HepG2 (cell line): ENCODE results near the gene L3MBTL3. TPM values are rescaled to one million over a fixed set of nuclear protein-coding genes. Genes with fewer than 3 reads are reported as not detected.
"Not testable (repeated sequence)": the region's sequence is repeated elsewhere in the genome, so short reads cannot be mapped to it uniquely, and the experiment has no call there.

Source experiments
- ATAC-seq: fragments of 200-7000 bp; cut with Tn5 transposase; 3 replicates; pipeline ENCODE4 v1.9.1; 2020; ENCODE audit warnings: mild to moderate bottlenecking, moderate library complexity
- BruUV-seq: library from RNA; stranded (reverse); fragments of 400-500 nt; replicated peaks from 2 replicates; lab custom pipeline; 2021; lab: Mats Ljungman, UMichigan
- CTCF ChIA-PET: fragments of 300-600 bp; formaldehyde crosslinking; extraction: SDS; loops from one replicate; lab custom pipeline; 2021; ENCODE audit warnings: low total read pairs, inconsistent platforms, low intra/inter-chr PET ratio; lab: Yijun Ruan, JAX
- POLR2A ChIA-PET: fragments of 350-600 bp; sonication (Branson Sonifier 250); formaldehyde crosslinking; loops from one replicate; lab custom pipeline; 2020; ENCODE audit warnings: antibody characterized with exemption, inconsistent platforms; lab: Yijun Ruan, JAX
- DNase-seq: peaks from one replicate; pipeline ENCODE4 v3.0.0-alpha.2; 2015; ENCODE audit warnings: low spot score
- FAIRE-seq: peaks from 3 replicates; lab custom pipeline; 2011; peaks lifted over from hg19 to GRCh38; lab: Jason Lieb, UNC
- H2AFZ ChIP-seq: one replicate; pipeline ENCODE4 v1.6.1; 2011; ENCODE audit warnings: low read length, inconsistent platforms
- H3K27ac ChIP-seq: fragments of 300-600 bp; 3 replicates; pipeline ENCODE4 v1.8.0; 2011; ENCODE audit warnings: mixed run types, mild to moderate bottlenecking, mixed read lengths, low read length, inconsistent platforms; ENCODE audit not compliant: insufficient read depth; ENCODE audit errors: extremely low read length
- H3K27me3 ChIP-seq, 2 experiments: fragments of 200-600 bp in 1 of 2; 2 replicates in 1 of 2; 3 replicates in 1 of 2; pipeline versions ENCODE4 v1.6.0 to v1.8.0; 2011; ENCODE audit warnings: low read length in 2 of 2, mild to moderate bottlenecking in 2 of 2, moderate library complexity in 2 of 2, inconsistent platforms in 1 of 2; ENCODE audit not compliant: insufficient read depth in 2 of 2, control insufficient read depth in 1 of 2
- H3K36me3 ChIP-seq, 2 experiments: fragments of 200-600 bp in 1 of 2; replicated peaks in 1 of 2; 2 replicates in 1 of 2; 3 replicates in 1 of 2; pipeline versions ENCODE4 v1.5.1 to v1.8.0; 2011; ENCODE audit warnings: low read length in 2 of 2, inconsistent platforms in 1 of 2; ENCODE audit not compliant: insufficient read depth in 2 of 2, control insufficient read depth in 1 of 2
- H3K4me1 ChIP-seq: 2 replicates; pipeline ENCODE4 v1.5.1; 2012; ENCODE audit warnings: low read length, inconsistent platforms; ENCODE audit not compliant: insufficient read depth
- H3K4me2 ChIP-seq: 2 replicates; pipeline ENCODE4 v1.6.0; 2011; ENCODE audit warnings: low read depth, low read length, inconsistent platforms
- H3K4me3 ChIP-seq, 3 experiments: fragments of 200-600 bp in 1 of 3; sonication (generic), shearing (Covaris generic) in 1 of 3; replicated peaks in 1 of 3; 2 replicates each; pipeline ENCODE4 v1.5.1; 2011 to 2016; ENCODE audit warnings: low read length in 3 of 3, inconsistent platforms in 2 of 3, low read depth in 2 of 3, mild to moderate bottlenecking in 2 of 3, control low read depth in 1 of 3, mixed read lengths in 1 of 3; ENCODE audit not compliant: insufficient read depth in 1 of 3
- H3K79me2 ChIP-seq: one replicate; pipeline ENCODE4 v1.6.1; 2011; ENCODE audit warnings: low read length, inconsistent platforms; ENCODE audit not compliant: insufficient read depth
- H3K9ac ChIP-seq: 2 replicates; pipeline ENCODE4 v1.6.0; 2011; ENCODE audit warnings: mild to moderate bottlenecking, low read depth, low read length, inconsistent platforms; ENCODE audit not compliant: insufficient read depth
- H3K9me3 ChIP-seq: 2 replicates; pipeline ENCODE4 v1.5.1; 2012; ENCODE audit warnings: mild to moderate bottlenecking, low read length
- H4K20me1 ChIP-seq: 2 replicates; pipeline ENCODE4 v1.6.0; 2011; ENCODE audit warnings: inconsistent platforms, mild to moderate bottlenecking, low read length, moderate library complexity; ENCODE audit not compliant: insufficient read depth
- RORA ChIP-seq: sonication (generic); formaldehyde crosslinking; IDR thresholded peaks from 2 replicates; pipeline ENCODE4 v1.5.0; 2020; ENCODE audit warnings: mild to moderate bottlenecking, missing genetic modification reagents, moderate library complexity
- ZNF460 ChIP-seq: sonication (generic); formaldehyde crosslinking; IDR thresholded peaks from 2 replicates; pipeline ENCODE4 v1.5.1; 2020; ENCODE audit warnings: missing genetic modification reagents, mild to moderate bottlenecking, borderline replicate concordance
- WGBS: methylation state at CpG from one replicate; pipeline ENCODE4 v1.1.6; 2017; ENCODE audit warnings: low lambda C conversion rate; 5-methylcytosine and 5-hydroxymethylcytosine counted together
- in situ Hi-C: cut with HindIII; loops from 2 replicates; pipeline ENCODE4 v1.10.0; 2017; ENCODE audit warnings: low pct_unique_long_range_greater_than_20kb; ENCODE audit not compliant: extremely low pct_ligation_motif_present
- intact Hi-C: fragments of 100-400 bp; cut with micrococcal nuclease; formaldehyde crosslinking; loops from one replicate; pipeline ENCODE4 v1.10.0; 2022; ENCODE audit not compliant: unreplicated experiment
- polyA plus RNA-seq, 8 experiments: library from polyadenylated mRNA; depleted of rRNA in 3 of 8; stranded (reverse) in 7 of 8; unstranded in 1 of 8; fragments of >200 nt; fragmentation: Illumina TruSeq in 4 of 8; extraction: Trizol in 4 of 8; gene quantifications; 2 replicates each; pipeline versions ENCODE4 v1.2.1 to v1.2.3, GENCODE V29; 2011 to 2016; ENCODE audit warnings: low read depth in 4 of 8, missing spikeins in 1 of 8, mixed read lengths in 1 of 8; ENCODE audit not compliant: insufficient read depth in 1 of 8
- total RNA-seq, 5 experiments: library from RNA; depleted of rRNA; stranded (reverse); fragments of >200 nt; fragmentation: Illumina TruSeq; extraction: Trizol; gene quantifications; 2 replicates each; pipeline ENCODE4 v1.2.3, GENCODE V29; 2016; ENCODE audit warnings: low read depth in 1 of 5
- TF ChIP-seq, protein P1 (sequence below): sonication (generic); formaldehyde crosslinking; IDR thresholded peaks from 2 replicates; pipeline ENCODE4 v1.5.0; 2020; ENCODE audit warnings: mild to moderate bottlenecking, missing genetic modification reagents, moderate library complexity

Gene L3MBTL3
- total and polyA plus RNA-seq, 2 of the 13 experiments (the other 11 are each of a cell fraction or from before 2014, with no cell fraction given), result 1.5 to 2.5 TPM

DNA sequence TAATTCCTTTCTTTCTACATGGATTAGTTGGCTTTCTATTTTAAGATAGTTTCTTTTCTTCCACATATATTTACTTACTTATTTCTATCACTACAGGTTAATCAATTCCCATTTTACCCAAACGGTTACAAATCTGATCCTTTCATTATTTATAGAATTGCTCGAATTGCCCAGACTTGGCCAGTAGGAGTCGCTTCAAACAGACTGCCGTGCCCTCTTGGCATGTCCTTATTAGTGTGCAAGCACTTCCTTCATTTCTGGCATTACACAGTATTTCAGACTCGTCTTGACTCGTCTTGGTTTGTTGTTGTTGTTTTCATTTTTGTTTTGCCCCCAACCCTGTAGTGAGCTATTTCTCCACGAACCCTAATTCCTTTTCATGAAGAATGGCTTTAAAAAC lies 129.8 kb downstream of the L3MBTL3 start:
- no TSS peak for BruUV-seq
- TF ChIP-seq, protein P1, sequence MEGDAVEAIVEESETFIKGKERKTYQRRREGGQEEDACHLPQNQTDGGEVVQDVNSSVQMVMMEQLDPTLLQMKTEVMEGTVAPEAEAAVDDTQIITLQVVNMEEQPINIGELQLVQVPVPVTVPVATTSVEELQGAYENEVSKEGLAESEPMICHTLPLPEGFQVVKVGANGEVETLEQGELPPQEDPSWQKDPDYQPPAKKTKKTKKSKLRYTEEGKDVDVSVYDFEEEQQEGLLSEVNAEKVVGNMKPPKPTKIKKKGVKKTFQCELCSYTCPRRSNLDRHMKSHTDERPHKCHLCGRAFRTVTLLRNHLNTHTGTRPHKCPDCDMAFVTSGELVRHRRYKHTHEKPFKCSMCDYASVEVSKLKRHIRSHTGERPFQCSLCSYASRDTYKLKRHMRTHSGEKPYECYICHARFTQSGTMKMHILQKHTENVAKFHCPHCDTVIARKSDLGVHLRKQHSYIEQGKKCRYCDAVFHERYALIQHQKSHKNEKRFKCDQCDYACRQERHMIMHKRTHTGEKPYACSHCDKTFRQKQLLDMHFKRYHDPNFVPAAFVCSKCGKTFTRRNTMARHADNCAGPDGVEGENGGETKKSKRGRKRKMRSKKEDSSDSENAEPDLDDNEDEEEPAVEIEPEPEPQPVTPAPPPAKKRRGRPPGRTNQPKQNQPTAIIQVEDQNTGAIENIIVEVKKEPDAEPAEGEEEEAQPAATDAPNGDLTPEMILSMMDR (CRISPR knock-in tag), result peak; percentile 38; the same call in 1 of the 2 replicates
- TF ChIP-seq RORA (CRISPR knock-in tag) (no peak), ZNF460 (CRISPR knock-in tag) (no peak)
- Histone ChIP-seq H3K9me3 (no peaks in the 10 kb centered on the region), H3K4me2 (no peak overlapping the region), H3K9ac (no peak overlapping the region), H3K27me3 (peaks cover 0 to 6% of the 10 kb centered on the region in 2 experiments; a peak in 1 of 5 replicates), H3K27ac (no peak overlapping the region), H2AFZ (no peak overlapping the region), H3K79me2 (no peaks in the 10 kb centered on the region), H3K36me3 (no peaks in the 10 kb centered on the region), H3K4me3 (no peak overlapping the region), H4K20me1 (no peaks in the 10 kb centered on the region), H3K4me1 (no peaks in the 10 kb centered on the region)
- FAIRE-seq (peak; percentile 32), ATAC-seq (peak; percentile 63; the same call in 2 of the 3 replicates), DNase-seq (no peak)
- POLR2A ChIA-PET, result no interaction called here
- CTCF ChIA-PET, result no interaction called here
- in situ Hi-C loops, result no loop called here
- 10% methylated on average over 7 of the region's 7 CpGs for WGBS
- intact Hi-C loops, result no loop called here

DNA sequence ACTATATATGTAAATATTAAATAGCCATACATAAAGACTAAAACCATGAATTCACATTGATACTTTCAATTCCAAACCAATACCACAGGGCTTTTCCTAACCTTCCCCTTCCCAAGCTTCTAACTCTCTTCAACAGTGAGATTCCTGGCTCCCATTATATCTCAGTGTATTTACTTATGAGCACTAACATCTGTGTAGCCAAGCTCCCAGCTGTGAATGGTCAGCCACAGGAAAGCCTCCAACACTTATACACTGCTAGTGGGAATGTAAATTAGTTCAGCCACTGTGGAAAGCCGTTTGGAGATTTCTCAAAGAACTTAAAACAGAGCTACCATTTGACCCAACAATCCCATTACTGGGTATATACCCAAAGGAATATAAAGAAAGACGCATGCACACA lies 130.6 kb downstream of the L3MBTL3 start:
- ATAC-seq, H3K36me3 ChIP-seq, CTCF ChIA-PET: not testable (repeated sequence)

More for the DNA sequence above, 130.6 kb downstream of the L3MBTL3 start:
- H3K4me3 ChIP-seq, H3K4me2 ChIP-seq, H4K20me1 ChIP-seq, in situ Hi-C loops, DNase-seq, POLR2A ChIA-PET, H3K79me2 ChIP-seq, intact Hi-C loops, H3K9me3 ChIP-seq, H3K27me3 ChIP-seq, FAIRE-seq, H3K4me1 ChIP-seq, H3K9ac ChIP-seq, BruUV-seq, H3K27ac ChIP-seq, H2AFZ ChIP-seq: not testable (repeated sequence)
- WGBS, result 33% methylated on average over 2 of the region's 2 CpGs
